Fibroblast of villous mesenchyme (primary cell): ENCODE measurements around the gene PNPLA8. TPM values are rescaled to one million over a fixed set of nuclear protein-coding genes. Genes with fewer than 3 reads are reported as not detected.

Experiments
- DNase-seq: peaks from one replicate; pipeline ENCODE4 v3.0.0-alpha.2; 2010; ENCODE audit warnings: low read depth
- H3K4me3 ChIP-seq: 2 replicates; pipeline ENCODE4 v1.5.1; 2011; ENCODE audit warnings: low read depth, mild to moderate bottlenecking, low read length
- CTCF ChIP-seq: IDR thresholded peaks from 2 replicates; pipeline ENCODE4 v1.5.1; 2012; ENCODE audit warnings: low read depth, mild to moderate bottlenecking, low read length; ENCODE audit not compliant: insufficient read depth
- total RNA-seq: library from RNA; depleted of rRNA; stranded (reverse); fragments of >200 nt; gene quantifications from 2 replicates; pipeline ENCODE4 v1.2.3, GENCODE V29; 2012

Gene PNPLA8
- total RNA-seq, 1 donor: 34.1 TPM

DNA sequence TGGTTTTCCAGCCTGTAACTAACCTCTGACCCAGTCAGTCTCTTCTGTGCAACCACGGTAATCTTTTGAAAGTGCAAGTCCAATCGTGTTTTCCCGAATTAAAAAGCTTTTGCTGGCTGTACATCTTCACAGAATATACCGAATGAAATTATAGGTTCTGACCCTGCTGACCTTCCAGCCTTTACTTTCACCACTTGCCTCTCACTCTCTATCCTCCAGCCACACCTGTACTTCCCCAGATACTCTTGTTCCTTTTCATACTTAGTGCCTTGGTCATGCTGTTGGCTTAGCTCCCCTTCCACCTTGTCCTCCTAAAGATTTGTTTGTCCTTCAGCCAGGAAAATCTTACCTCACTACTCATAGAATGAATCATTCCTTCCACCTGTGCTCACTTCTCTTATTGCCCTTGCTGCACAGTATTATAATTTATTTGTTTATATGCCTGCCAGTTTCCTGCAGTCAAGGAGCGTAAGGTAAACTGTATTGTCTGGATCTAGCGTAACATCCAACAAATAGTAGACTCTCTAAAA lies 2.3 kb upstream of the PNPLA8 start:
- DNase-seq: no peak
- TF ChIP-seq CTCF: no peak
- no peak overlapping the region for H3K4me3 ChIP-seq

- no peak for DNase-seq
- TF ChIP-seq CTCF: no peak
- H3K4me3 ChIP-seq: peak overlapping the region; percentile 92
These were observed 758 bp upstream of the PNPLA8 start for GRCh38 chr7:108526768-108527017.

DNA sequence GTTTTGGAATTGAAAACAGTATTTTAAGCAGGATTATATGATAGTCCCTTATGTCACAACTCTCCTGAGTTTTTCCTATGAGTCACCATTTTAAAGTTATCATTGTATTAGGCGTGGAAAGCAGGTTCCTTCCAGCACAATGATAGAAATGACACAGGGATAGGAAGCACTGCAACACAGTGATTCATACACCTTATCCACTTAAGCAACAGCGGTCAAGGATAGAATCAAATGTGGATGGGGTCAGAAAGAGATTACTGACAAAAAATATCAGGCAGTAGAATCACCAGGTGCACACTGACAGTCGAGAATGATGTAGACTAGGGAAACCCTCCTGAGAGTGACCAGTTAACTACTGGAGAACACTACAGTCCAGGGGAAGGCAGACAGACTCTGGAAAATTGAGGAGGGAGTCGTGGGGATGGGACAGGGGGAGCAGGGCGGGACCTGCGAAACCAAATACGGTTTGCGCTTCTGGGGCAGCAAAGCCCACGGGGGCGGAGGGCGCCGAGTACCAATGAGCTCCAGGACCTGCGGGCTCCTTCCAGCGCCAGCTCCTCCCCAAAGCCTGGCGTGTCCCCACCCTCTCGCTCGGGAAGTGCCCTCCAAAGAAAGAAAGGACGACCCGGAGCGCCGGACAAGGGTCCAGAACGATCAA lies 479 bp downstream of the PNPLA8 start:
- no peak for TF ChIP-seq CTCF
- peak overlapping the region; percentile 92 for H3K4me3 ChIP-seq
- DNase-seq: peak; percentile 92

DNA sequence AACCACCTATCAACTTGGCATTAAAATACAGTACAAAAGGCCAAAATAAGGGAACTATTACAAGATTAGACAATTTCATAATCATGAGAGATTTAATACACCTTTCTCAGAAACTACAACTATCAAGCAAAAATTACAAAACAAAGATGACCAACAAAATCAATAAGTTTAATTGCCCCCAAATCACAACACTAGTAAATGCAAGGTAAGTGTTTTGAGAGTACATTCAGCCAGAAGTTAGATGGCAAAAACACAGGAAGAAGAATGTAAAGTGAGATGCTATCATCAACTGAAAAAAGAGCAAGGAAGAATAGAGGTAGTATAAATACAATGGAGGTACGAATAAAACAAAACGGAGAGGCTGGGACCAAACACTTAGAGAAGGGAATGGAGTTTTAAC lies 3.2 kb downstream of the PNPLA8 start:
- TF ChIP-seq CTCF: no peak
- H3K4me3 ChIP-seq: no peak overlapping the region
- no peak for DNase-seq

- no peak overlapping the region for H3K4me3 ChIP-seq
- no peak for DNase-seq
- TF ChIP-seq CTCF: no peak
These were observed 8.0 kb downstream of the PNPLA8 start for GRCh38 chr7:108517951-108518350.

DNA sequence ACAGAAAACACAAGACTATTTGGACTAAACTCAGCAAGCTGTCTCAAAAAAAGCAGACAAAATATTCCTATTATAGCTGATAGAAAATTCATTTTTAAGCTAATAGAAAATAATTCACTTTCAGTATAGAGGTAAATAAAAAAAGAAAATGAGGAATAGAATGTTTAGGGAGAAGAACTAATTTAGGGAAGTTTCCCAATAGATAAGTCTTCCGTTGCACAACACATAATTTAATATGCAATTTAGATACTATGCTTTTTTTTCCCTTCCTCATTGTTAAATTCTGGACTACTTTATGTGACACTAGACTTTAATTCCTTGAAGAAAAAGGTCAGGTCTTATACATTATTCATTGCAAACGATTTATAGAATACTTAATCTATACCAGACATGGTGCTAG lies 10.3 kb downstream of the PNPLA8 start:
- no peak for TF ChIP-seq CTCF
- no peak for DNase-seq
- no peak overlapping the region for H3K4me3 ChIP-seq

GRCh38 chr7:108515013-108515412 lies 10.9 kb downstream of the PNPLA8 start:
- peak; percentile 28 for DNase-seq
- no peak for TF ChIP-seq CTCF
- H3K4me3 ChIP-seq: no peak overlapping the region
